NOMO-1 treated with DMSO at 0.1 percent for 48 hours (cell line): ENCODE results near the gene VIL1.

Experiments
- DNase-seq: peaks from one replicate; lab custom pipeline; 2025; ENCODE audit not compliant: unreplicated experiment; lab: John Stamatoyannopoulos, UW

The VIL1 gene

DNA sequence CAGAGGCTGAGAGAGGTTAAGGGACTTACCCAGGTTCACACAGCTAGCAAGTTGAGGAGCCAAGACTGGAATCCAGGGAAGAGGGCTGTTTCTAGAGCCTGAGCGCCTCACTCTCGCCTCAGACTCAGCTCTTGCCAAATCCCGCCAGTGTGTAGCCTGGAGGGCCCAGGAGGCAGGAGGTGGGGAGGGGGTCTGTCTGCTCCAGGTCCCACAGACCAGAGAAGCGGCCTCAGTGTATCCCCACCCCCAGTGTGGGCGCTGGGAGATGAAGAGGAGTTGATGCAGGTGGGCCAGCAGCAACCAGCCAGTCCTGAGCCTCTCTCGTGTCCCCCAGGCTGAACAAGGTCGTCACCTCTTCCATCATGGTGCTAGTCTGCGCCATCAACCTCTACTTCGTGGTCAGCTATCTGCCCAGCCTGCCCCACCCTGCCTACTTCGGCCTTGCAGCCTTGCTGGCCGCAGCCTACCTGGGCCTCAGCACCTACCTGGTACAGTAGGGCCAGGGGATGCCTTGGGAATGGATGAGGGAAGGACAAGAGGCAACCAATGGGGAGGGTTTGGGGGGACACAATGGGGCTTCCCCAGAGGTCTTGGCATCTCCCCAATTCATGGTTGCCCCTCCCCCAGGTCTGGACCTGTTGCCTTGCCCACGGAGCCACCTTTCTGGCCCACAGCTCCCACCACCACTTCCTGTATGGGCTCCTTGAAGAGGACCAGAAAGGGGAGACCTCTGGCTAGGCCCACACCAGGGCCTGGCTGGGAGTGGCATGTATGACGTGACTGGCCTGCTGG lies 24.4 kb upstream of the VIL1 start:
- no peak for DNase-seq

DNA sequence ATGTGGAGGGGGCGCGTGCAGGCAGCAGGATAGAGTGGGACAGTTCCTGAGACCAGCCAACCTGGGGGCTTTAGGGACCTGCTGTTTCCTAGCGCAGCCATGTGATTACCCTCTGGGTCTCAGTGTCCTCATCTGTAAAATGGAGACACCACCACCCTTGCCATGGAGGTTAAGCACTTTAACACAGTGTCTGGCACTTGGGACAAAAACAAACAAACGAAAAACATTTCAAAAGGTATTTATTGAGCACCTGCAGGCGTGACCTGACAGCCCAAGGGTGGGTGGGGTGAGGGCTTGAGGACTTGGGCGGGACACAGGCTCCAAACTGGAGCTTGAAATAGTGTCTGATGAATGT lies 23.9 kb upstream of the VIL1 start:
- DNase-seq: no peak

DNA sequence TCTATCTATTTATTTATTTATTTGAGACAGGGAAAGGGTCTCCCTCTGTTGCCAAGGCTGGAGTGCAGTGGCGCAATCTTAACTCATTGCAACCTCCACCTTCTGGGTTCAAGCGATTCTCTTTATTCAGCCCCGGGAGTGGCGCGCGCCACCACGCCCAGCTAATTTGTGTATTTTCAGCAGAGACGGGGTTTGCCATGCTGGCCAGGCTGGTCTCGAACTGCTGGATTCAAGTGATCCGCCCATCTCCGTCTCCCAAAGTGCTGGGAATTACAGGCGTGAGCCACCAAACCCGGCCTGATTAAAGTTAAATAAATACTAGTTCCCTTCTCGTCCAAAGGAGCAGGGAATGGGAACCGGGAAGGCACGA lies 23.5 kb upstream of the VIL1 start:
- DNase-seq: no peak

DNA sequence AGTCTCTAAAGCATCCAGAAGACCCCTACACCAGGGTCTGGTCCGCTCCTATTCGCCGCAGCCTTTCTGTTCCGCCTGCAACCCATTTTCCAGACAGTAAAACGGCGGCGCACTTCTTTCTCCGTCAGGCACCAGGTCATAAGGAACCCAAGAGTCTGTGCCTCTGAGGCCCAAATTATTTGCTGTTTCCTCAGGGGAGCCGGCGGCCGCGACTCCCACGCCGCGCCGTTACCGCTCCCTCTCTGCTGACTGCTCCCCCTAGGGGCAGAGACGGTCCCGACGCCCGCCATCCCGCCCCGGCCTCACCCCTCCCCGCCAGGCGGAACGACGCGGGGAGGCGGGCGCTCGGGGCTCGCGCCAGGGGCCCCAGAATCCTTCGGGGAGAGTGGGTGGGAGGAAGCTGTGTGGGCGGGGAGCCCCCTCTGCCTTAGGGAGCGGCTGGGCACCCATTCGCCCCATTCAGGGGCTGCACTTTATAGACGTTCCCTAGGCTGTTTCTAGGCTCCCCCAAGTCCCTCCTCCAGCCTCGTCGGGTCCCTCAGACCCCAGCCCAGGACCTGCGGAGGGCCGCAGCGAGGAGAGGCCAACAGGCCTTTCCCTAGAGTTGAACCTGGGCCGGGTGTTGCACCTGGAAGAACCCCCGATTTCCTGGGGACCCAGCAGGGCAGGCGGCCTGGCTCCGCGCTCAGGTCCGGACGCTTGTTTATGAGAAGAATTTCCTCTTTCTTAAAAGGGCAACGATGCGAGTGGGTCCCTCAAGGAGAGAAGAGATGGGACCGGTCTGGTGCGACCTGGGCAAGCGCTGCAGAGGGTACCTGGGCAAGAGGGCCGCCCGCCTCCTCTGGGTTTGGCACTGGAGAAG lies 22.9 kb upstream of the VIL1 start:
- DNase-seq: peak; percentile 94

DNA sequence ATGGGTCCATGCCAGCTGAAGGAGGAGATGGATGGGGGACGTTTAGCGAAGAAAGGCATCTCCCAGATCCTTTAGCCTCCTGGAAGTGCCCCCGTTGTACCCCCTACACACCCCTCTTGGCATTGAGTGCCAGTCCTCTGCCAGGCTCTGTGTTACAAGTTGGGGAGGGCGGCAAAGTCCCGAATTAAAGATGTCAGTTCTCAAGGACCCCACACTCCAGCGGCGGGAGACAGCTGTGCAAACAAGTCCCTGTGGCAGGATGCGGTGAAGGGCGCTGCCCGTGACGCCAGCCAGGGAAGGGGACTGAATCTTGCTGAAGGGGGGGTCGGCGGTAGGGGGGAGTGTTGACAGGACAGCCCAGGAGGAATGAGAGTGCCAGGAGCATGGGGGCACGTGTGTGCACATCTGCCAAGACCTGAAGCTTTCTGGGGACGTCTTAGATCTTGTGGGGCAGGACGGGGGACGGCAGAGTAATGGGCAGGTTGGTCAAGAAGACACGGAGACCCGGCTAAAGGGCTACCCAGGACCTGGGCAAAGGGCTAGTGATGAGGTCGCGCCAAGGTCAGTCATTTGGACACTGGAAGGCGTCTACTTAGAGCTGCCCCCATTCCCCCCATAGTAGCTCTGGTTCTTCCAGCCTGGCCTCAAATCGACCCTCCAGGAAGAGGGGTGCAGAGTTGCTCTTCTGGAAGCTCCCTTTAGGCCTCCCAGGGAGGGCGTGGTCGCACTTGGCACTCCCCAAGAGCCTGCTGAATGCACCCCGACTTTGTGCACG lies 22.0 kb upstream of the VIL1 start:
- DNase-seq: peak; percentile 46

DNA sequence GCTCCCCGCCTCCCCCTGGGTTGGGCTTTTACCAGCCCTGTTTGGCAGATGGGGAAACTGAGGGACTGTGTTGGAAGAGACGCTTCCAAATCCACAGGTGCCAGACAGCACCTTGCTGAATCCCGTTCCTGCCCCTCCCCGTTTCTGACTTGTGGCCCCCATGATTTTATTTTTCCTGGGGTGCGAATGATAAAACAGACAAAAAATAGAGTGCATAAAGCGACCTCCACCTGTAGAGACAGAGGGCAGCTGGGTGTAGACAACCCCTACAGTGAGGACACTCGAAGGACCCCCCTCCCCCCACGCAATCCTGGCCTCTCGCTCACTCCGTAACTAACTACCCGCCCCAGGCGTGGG lies 21.5 kb upstream of the VIL1 start:
- no peak for DNase-seq

DNA sequence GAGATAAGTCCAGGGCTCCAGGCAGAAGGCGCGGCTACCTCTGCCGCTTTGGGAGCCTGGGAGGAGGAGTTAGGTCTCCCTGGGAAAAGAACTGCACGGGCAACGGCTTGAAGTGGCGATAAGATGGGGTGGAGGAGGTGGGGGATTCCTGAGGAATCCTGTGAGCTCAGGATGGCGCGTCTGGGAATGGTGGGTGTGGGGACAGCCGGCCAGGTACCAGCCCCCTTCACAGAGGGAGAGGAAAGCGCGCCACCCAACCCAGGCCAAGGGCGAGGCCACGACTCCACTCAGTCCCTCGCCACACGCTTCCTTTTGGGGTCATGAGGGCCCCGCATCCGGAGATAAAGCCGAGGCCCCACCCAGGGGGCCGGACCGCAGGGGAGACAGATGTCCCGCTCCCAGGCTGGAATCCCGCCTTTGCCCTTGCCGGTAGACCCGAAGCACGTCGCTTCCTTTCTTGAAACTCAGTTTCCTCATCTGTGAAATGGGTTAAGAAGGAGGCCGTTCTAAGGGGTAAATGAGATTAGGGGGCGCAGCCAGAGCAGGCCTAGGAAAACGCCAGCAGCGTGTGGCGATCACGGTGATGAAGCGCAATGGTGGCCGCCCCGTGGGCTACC lies 21.0 kb upstream of the VIL1 start:
- peak; percentile 64 for DNase-seq

DNA sequence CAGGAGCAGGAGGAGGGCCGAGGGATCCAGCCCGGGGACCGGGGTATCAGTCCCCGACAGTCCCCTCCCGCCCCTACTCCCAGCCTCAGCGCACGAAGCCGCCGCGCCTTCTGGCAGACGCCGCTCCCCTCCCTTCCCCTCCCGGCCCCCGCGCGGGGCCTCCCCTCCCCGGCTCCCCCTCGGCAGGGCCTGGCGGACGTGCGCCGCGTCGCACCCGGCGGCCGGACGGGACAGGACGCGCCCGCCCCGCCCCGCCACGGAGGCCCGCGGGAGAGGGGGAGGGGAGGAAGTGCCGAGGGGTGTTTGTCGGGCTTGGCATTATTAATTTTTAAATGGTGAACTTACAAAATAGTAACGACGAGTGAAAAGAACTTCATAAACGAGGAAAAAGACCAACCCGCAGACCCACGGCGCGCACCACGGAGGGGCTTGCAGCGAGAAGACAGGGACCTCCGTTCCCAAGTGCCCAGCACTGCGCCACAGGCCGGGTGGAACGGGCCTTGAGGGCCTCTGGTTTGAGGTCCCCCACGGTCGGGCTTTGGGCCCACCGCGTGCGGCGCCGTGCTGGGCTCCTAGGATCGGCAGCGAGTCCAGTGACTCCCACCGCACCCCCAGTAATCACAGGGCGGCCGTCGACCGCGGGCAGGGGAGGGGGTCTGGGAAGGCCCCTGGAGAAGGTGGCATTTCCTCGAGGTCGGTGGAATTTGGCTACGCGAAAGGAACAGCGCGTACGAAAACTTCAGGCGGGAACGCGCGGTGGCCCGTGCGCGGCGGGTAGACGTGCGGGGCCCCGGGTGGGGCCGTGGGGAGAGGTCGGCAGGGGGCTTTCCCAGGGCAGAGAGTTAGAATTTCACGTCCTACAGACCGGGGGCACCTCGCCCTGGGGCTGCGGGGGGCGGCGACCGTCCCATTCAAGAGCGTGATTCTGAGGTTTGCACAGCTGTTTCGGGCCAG lies 20.2 kb upstream of the VIL1 start:
- DNase-seq: peak; percentile 69

DNA sequence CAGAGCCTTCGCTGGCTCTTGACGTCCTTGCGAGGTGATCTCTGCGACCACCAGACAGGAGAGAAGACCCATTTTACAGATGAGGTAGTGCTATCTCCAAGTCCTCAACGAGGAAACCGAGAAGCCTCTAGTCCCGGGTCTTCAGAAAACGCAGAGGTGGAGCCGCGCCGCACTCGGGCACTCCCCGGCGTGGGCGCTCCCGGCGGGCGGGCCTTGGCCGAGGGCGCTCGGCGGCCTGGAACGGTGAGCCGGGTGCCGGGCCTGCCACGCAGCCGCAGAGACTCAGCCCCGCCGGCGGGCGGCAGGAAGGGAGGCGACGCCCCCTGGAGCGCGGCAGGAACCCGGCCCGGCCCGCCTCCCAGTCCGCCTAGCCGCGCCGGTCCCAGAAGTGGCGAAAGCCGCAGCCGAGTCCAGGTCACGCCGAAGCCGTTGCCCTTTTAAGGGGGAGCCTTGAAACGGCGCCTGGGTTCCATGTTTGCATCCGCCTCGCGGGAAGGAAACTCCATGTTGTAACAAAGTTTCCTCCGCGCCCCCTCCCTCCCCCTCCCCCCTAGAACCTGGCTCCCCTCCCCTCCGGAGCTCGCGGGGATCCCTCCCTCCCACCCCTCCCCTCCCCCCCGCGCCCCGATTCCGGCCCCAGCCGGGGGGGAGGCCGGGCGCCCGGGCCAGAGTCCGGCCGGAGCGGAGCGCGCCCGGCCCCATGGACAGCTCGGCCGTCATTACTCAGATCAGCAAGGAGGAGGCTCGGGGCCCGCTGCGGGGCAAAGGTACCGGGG lies 19.3 kb upstream of the VIL1 start, which contains the start of gene CTDSP1:
TSS of gene CTDSP1 (plus strand) at position 478 of the 776 bp plus-strand sequence. CDS start at position 701, 223 bp downstream.
- peak; percentile 95 for DNase-seq

DNA sequence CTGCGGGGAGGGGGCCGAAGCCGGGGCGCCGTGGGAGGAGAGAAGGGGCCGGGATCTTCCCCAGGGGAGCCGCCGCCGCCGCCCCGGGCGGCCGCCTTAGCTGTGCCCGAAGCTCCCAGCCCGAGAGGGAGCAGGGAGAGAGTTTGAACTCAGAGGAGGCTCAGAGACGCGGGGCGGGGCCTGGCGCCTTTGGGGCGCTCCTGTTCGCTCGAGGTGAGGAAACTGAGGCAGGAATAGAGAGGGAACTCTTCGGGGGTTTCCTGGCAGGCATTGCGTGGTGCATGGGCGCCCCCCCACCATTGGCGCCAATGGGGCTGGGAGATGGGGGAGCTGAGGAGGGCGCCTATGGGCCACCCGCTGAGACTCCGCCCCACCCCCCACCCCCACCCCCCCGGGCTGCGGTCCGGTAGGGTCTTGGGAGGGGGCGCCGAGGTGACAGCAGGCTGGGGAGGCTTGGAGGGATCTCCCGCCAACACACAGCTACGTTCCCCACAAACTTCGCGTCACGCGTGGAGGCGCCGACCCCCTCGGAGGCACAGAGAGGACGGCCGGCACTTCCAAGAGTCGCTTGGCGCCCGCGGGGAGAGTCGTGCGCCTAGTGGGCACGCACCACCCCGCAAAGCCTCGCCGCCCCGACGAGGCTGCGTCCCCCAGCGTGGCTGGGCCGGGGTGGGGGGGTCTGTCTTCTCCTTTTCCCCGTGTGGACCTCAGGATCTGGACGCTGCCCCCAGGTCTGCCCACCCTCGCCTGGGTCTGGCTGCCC lies 18.6 kb upstream of the VIL1 start:
- no peak for DNase-seq

DNA sequence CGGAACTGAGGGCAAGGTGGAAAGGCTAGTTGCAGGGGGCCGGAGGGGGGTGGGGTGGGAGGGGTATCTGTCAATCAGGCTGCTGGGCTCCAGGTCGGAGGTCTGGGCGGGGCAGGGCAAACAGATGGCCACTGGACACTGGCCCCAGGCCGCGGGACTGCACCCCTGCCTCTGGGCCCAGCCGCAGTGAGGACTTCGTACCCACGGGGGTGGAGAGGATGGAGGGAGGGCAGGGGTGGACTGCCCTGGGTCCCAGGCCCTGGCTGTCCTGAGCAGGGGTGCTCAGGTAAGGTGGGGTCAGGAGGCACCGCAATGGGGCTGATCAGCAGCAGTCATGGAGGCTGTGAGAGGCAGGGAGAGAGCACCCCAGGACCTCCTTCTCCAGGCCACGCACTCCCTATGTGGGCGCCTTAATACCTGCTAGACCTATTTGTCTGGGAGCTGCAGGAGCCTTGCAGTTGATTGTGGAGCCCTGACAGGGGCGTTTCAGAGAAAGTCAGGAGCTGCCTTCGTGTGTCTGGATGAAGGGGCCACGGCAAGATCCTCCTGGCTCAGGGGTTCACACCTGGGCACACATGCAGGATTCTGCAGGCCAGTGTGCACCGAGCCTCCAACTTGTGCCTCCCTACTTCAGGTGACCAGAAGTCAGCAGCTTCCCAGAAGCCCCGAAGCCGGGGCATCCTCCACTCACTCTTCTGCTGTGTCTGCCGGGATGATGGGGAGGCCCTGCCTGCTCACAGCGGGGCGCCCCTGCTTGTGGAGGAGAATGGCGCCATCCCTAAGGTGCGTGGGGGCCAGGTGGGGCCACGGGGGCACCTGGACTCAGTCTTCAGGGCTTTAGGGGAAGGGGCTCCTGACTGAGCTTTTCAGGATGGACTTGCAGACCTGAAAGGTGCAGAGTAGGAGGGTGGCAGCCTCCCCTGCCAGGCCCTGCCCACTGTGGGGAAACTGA lies 17.7 kb upstream of the VIL1 start:
- no peak for DNase-seq

DNA sequence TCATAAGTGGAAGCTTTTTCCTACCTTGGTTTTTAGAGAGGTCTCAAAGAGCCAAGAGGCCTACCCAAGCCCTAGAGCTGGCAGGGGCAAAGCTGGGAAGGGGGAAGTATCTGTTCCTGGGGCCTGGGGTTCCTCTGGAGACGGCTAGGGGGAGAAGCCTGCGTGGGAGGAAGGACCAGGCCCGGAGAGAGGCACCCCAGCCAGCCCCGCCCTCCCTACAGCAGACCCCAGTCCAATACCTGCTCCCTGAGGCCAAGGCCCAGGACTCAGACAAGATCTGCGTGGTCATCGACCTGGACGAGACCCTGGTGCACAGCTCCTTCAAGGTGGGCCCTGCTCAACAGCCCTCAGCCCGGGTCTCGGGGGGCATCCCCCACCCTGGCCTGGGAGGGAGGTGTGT lies 17.0 kb upstream of the VIL1 start:
- DNase-seq: no peak

DNA sequence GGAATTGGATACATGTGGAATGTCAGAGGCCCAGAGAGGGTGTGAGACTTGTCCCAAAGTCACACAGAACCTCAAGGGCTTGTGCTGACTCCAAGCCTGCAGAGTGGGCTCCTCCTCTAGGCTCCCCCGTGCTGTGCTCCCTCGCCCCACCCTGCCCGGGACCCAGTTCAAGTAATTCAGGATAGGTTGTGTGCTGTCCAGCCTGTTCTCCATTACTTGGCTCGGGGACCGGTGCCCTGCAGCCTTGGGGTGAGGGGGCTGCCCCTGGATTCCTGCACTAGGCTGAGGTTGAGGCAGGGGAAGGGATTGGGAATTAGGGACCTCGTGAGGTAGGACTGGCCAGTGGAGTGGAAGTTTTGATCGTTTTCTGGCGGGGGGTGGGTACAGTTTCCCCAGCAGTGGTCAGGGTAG lies 16.4 kb upstream of the VIL1 start:
- no peak for DNase-seq

DNA sequence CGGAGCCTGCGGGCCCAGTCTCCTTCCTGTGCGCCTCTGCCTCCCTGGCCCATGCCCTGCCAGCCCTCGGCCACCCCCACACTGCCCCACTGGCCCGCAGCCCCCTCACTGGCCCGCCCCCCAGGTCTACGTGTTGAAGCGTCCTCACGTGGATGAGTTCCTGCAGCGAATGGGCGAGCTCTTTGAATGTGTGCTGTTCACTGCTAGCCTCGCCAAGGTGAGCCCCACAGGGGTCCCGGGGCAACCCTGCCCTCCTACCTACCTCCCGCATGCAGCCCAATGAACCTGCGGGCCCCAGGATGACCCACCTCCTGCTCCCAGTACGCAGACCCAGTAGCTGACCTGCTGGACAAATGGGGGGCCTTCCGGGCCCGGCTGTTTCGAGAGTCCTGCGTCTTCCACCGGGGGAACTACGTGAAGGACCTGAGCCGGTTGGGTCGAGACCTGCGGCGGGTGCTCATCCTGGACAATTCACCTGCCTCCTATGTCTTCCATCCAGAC lies 16.0 kb upstream of the VIL1 start:
- no peak for DNase-seq

DNA sequence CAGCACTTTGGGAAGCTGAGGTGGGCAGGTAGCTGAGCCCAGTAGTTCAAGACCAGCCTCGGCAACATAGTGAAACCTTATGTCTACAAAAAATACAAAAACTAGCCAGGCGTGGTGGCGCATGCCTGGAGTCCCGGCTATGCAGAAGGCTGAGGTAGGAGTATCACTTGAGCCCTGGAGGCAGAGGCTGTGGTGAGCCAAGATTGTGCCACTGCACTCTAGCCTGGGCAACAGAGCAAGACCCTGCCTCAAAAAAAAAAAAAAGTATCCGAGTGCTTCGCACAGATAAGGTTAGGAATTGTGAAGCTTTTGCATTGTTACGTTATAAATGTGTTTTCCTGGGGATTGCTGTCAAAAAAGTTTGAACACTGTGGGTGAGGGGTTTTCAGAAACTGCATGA lies 15.1 kb upstream of the VIL1 start:
- no peak for DNase-seq

DNA sequence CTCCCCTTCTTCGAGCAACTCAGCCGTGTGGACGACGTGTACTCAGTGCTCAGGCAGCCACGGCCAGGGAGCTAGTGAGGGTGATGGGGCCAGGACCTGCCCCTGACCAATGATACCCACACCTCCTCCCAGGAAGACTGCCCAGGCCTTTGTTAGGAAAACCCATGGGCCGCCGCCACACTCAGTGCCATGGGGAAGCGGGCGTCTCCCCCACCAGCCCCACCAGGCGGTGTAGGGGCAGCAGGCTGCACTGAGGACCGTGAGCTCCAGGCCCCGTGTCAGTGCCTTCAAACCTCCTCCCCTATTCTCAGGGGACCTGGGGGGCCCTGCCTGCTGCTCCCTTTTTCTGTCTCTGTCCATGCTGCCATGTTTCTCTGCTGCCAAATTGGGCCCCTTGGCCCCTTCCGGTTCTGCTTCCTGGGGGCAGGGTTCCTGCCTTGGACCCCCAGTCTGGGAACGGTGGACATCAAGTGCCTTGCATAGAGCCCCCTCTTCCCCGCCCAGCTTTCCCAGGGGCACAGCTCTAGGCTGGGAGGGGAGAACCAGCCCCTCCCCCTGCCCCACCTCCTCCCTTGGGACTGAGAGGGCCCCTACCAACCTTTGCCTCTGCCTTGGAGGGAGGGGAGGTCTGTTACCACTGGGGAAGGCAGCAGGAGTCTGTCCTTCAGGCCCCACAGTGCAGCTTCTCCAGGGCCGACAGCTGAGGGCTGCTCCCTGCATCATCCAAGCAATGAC lies 14.4 kb upstream of the VIL1 start:
- no peak for DNase-seq
